ENCODE results near the gene ARSB. TPM values are rescaled to one million over a fixed set of nuclear protein-coding genes. Genes with fewer than 3 reads are reported as not detected.
A peak's percentile ranks its signal among the peaks of the same experiment; 100 is the strongest.
"Not testable (repeated sequence)": the region's sequence is repeated elsewhere in the genome, so short reads cannot be mapped to it uniquely, and the experiment has no call there.

Gene ARSB
- total and polyA plus RNA-seq, 10 of the 15 experiments (the other 5 are each of a cell fraction or from before 2014, with no cell fraction given), result 1.2 to 8.2 (median 6.1) TPM

DNA sequence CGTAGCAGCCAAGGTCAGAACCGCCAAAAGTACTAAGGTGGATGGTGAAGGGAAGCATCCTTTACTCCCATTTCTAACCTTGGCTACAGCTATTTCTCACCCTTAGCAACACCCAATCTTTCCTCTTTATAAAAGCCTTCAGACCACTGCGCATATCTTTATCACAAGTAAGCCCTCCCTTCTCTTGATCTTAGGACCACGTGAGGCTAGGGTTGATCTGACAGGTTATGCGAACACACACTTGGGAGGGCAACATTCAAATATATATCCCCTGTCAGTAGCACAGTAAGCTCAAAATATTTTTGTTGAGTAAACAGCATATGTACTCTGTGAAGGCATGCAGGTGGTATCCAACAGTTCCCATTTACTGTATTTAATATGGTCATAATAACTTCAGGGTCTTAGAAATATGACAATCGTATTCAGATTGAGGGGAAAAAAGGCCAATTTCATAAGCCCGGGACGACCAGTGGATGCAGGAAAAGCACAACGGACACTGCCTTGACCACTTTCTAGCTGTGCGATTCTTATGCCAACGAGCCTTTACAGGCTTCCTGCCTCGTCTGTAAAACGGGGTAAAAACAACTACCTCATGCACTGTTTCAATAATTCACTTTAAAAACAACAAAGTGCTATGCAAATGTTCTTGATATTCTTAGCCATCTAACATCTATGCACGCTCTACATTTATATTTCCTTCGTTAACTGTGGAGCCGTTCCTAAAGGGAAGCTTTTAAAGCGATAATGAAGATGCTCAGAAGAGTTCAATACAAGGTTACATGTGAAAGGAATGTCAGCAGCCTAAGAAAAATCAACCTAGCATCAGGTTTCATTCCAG, 1.3 kb downstream of the ARSB start (continued):
- TF ChIP-seq BRCA1 (IDR thresholded peaks at IDR 0.05; ENCODE audit: low read depth, low read length) (no peak), TCF7 (IDR thresholded peaks at IDR 0.05; ENCODE audit: borderline replicate concordance) (no peak), BCL3 (IDR thresholded peaks at IDR 0.05; ENCODE audit: borderline replicate concordance, insufficient read depth, low read depth, low read length, poor library complexity, severe bottlenecking) (no peak), CBX3 (IDR thresholded peaks at IDR 0.05; ENCODE audit: borderline replicate concordance, low read depth) (no peak), RB1 (IDR thresholded peaks at IDR 0.05; ENCODE audit: borderline replicate concordance) (no peak)
- TF ChIP-seq, protein P1, sequence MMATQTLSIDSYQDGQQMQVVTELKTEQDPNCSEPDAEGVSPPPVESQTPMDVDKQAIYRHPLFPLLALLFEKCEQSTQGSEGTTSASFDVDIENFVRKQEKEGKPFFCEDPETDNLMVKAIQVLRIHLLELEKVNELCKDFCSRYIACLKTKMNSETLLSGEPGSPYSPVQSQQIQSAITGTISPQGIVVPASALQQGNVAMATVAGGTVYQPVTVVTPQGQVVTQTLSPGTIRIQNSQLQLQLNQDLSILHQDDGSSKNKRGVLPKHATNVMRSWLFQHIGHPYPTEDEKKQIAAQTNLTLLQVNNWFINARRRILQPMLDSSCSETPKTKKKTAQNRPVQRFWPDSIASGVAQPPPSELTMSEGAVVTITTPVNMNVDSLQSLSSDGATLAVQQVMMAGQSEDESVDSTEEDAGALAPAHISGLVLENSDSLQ (IDR thresholded peaks at IDR 0.05), result peak; percentile 36; the same call in 1 of the 2 replicates

GRCh38 chr5:78983194-78983593, 1.9 kb downstream of the ARSB start:
- SMC1A ChIA-PET (ENCODE audit: uncharacterized antibody, unreplicated experiment), result interaction anchor here (0.9 to 3.7 kb wide), 9 partner anchors 20 to 219 kb away, joined by 3 to 22 read pairs (median 4); no protein-coding TSS in a partner anchor
- intact Hi-C loops (cut with micrococcal nuclease; ENCODE audit: unreplicated experiment), result loop anchor here (5.0 kb wide), 2 partner anchors 39 to 256 kb away; no protein-coding TSS in a partner anchor
- H2AFZ ChIP-seq (ENCODE audit: control insufficient read depth, low read depth, low read length), result peak overlapping the region; percentile 83
- in situ Hi-C loops (cut with MboI); BruUV-seq (replicated peaks); H3K36me3 ChIP-seq (ENCODE audit: control insufficient read depth in 2 of 2, insufficient read depth in 2 of 2, low read length in 1 of 2); H3K9me3 ChIP-seq (replicated peaks; ENCODE audit: control insufficient read depth, insufficient read depth, low read length); ATAC-seq; FAIRE-seq; H3K27me3 ChIP-seq (replicated peaks in 1 of 2; ENCODE audit: control insufficient read depth in 2 of 2, insufficient read depth in 2 of 2, low read length in 1 of 2); H4K20me1 ChIP-seq (ENCODE audit: control insufficient read depth, insufficient read depth); DNase-seq (ENCODE audit: low read depth, low spot score): not testable (repeated sequence)
- peak overlapping the region; percentile 90 for H3K27ac ChIP-seq (ENCODE audit: control insufficient read depth, insufficient read depth)
- RAD21 ChIA-PET (ENCODE audit: unreplicated experiment), result interaction anchor here (1.0 to 3.8 kb wide), 7 partner anchors 37 to 255 kb away, joined by 3 to 19 read pairs (median 4); no protein-coding TSS in a partner anchor
- peak overlapping the region; percentile 90 for H3K4me2 ChIP-seq (ENCODE audit: control insufficient read depth, insufficient read depth)
- peak overlapping the region; percentile 85 for H3K9ac ChIP-seq (ENCODE audit: control insufficient read depth, insufficient read depth, low read length)
- peak overlapping the region; percentile 94 for H3K4me3 ChIP-seq
- POLR2A ChIA-PET, result interaction anchor here (0.6 to 1.3 kb wide), 2 partner anchors 38 to 256 kb away, joined by 4 to 5 read pairs; no protein-coding TSS in a partner anchor
- 51% methylated on average over 9 of the region's 9 CpGs for WGBS (ENCODE audit: insufficient coverage, insufficient replicate concordance, low lambda C conversion rate, missing lambda C conversion rate)
- CTCF ChIA-PET, result interaction anchor here (0.6 to 4.6 kb wide), 9 partner anchors 9 to 691 kb away, joined by 3 to 61 read pairs (median 4); no protein-coding TSS in a partner anchor
- H3K4me1 ChIP-seq (ENCODE audit: control insufficient read depth, insufficient read depth, low read length), result peaks cover 20% of the 10 kb centered on the region
- TF ChIP-seq IKZF2 (IDR thresholded peaks at IDR 0.05), result 0 out of 4 replicates have a peak, but pooled peaks of 1 of the 2 experiments have one; percentile 18
- peaks cover 15% of the 10 kb centered on the region for H3K79me2 ChIP-seq (ENCODE audit: control insufficient read depth, insufficient read depth, low read length)

Data from GM12878 (cell line).